ENCODE results near the gene MTFR2.

DNA sequence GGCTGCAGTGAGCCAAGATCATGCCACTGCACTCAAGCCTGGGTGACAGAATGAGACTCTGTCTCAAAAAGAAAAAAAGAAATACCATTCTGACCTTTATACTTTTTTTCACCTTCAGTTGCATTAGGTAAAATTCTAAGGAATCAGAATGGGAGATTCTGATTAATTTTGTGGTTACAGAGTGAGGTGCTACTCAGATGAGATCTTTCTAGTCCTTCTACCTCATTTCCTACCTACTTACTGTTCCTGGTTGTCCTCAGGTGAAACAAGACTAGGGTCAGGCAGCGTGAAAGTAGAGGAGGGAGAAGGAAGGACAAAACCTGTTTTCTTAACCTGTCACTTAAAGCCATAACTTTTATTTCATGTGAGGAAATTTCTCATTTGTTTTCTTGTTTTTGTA is 63.7 kb downstream of the MTFR2 start:
- TF ChIP-seq, protein P1, sequence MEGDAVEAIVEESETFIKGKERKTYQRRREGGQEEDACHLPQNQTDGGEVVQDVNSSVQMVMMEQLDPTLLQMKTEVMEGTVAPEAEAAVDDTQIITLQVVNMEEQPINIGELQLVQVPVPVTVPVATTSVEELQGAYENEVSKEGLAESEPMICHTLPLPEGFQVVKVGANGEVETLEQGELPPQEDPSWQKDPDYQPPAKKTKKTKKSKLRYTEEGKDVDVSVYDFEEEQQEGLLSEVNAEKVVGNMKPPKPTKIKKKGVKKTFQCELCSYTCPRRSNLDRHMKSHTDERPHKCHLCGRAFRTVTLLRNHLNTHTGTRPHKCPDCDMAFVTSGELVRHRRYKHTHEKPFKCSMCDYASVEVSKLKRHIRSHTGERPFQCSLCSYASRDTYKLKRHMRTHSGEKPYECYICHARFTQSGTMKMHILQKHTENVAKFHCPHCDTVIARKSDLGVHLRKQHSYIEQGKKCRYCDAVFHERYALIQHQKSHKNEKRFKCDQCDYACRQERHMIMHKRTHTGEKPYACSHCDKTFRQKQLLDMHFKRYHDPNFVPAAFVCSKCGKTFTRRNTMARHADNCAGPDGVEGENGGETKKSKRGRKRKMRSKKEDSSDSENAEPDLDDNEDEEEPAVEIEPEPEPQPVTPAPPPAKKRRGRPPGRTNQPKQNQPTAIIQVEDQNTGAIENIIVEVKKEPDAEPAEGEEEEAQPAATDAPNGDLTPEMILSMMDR (IDR thresholded peaks at IDR 0.05), result no peak
- TF ChIP-seq POLR2A (IDR thresholded peaks at IDR 0.05), result no peak
